Psoas muscle (tissue), 8 donors: Measurements from ENCODE around the gene DDR2. TPM values are rescaled to one million over a fixed set of nuclear protein-coding genes. Genes with fewer than 3 reads are reported as not detected.

ENCODE experiments used
- ATAC-seq, 4 donors: fragments of 200-7000 bp; cut with Tn5 transposase; one replicate each; pipeline ENCODE4 v1.9.1; 2020; ENCODE audit warnings: moderate library complexity in 3 of 4, mild to moderate bottlenecking in 2 of 4
- DNase-seq, 2 donors: peaks; one replicate each; pipeline ENCODE4 v3.0.0-alpha.2; 2020
- H3K27ac ChIP-seq: fragments of 200-600 bp; one replicate; pipeline ENCODE4 v1.8.0; 2022
- H3K27me3 ChIP-seq, 3 donors: fragments of 200-600 bp in 1 of 3; one replicate each; pipeline versions ENCODE4 v1.6.1 to v1.8.0; 2013 to 2022; ENCODE audit warnings: low read length in 2 of 3, mild to moderate bottlenecking in 2 of 3, moderate library complexity in 1 of 3; ENCODE audit not compliant: insufficient read depth in 3 of 3
- H3K36me3 ChIP-seq, 2 donors: fragments of 200-600 bp in 1 of 2; one replicate each; pipeline versions ENCODE4 v1.6.1 to v1.8.0; 2013 to 2022; ENCODE audit warnings: low read depth in 1 of 2, mild to moderate bottlenecking in 1 of 2, moderate library complexity in 1 of 2; ENCODE audit not compliant: insufficient read depth in 1 of 2
- H3K4me1 ChIP-seq: fragments of 200-600 bp; one replicate; pipeline ENCODE4 v1.8.0; 2022
- H3K4me3 ChIP-seq: fragments of 200-600 bp; one replicate; pipeline ENCODE4 v1.8.0; 2022; ENCODE audit warnings: mild to moderate bottlenecking
- H3K9me3 ChIP-seq: fragments of 200-600 bp; one replicate; pipeline ENCODE4 v1.8.0; 2022
- WGBS, 3 donors: extraction: QIAGEN DNeasy Blood & Tissue Kit; methylation state at CpG; one replicate each; pipeline versions ENCODE4 v1.1.6 to v1.1.7; 2013; 5-methylcytosine and 5-hydroxymethylcytosine counted together
- intact Hi-C, 2 donors: fragments of 100-400 bp; cut with DNase I; formaldehyde crosslinking; loops; one replicate each; pipeline versions ENCODE4 v1.11.0 to v1.14.2; 2022
- polyA plus RNA-seq, 3 donors: library from polyadenylated mRNA; stranded (reverse); fragments of 200-250 nt; gene quantifications; one replicate each; pipeline ENCODE4 v1.2.3, GENCODE V29; 2013
- total RNA-seq, 4 donors: library from RNA; stranded (reverse); fragmentation: NEBNext Ultra II Directional in 2 of 4; extraction: Animal tissue kit (Norgen Biotek cat#: 25700) in 2 of 4; gene quantifications; one replicate each; pipeline versions ENCODE4 v1.2.1 to v1.2.4, GENCODE V29; 2021 to 2023
- TF ChIP-seq, protein P1 (sequence below): fragments of 200-600 bp; IDR thresholded peaks from one replicate; pipeline ENCODE4 v1.8.0; 2022; ENCODE audit warnings: antibody characterized with exemption
- donor health status: healthy with polysubstance abuse.
- donor health status: DM: no; HTN: no; CAD: no; lungs with moderate emphysema.
- donor health status: Bipolar disorder and iron deficiency.
- donor health status: healthy.
- donor health status: DM: yes; HTN: yes; CAD: no.
- donor health status: DM: no; HTN: no; CAD: no.
- donor health status: DM: no; HTN: no; CAD: no.
- donor health status: DM: yes; HTN: yes; CAD: no.

DDR2 gene
- total and polyA plus RNA-seq, 7 donors: 1.3 to 21.2 (median 6.0) TPM

GRCh38 chr1:162719678-162720077, 87.4 kb downstream of the DDR2 start:
- H3K9me3 ChIP-seq: no peaks in the 10 kb centered on the region
- no peak overlapping the region for H3K4me3 ChIP-seq
- ATAC-seq (no peak), DNase-seq (no peak)
- WGBS, 3 donors: 53 to 83% (median 67%) methylated on average over 1 of the region's 1 CpG
- intact Hi-C loops: no loop called here
- no peaks in the 10 kb centered on the region for H3K27me3 ChIP-seq
- no peaks in the 10 kb centered on the region for H3K36me3 ChIP-seq
- no peaks in the 10 kb centered on the region for H3K4me1 ChIP-seq
- H3K27ac ChIP-seq: no peak overlapping the region
- TF ChIP-seq, protein P1, sequence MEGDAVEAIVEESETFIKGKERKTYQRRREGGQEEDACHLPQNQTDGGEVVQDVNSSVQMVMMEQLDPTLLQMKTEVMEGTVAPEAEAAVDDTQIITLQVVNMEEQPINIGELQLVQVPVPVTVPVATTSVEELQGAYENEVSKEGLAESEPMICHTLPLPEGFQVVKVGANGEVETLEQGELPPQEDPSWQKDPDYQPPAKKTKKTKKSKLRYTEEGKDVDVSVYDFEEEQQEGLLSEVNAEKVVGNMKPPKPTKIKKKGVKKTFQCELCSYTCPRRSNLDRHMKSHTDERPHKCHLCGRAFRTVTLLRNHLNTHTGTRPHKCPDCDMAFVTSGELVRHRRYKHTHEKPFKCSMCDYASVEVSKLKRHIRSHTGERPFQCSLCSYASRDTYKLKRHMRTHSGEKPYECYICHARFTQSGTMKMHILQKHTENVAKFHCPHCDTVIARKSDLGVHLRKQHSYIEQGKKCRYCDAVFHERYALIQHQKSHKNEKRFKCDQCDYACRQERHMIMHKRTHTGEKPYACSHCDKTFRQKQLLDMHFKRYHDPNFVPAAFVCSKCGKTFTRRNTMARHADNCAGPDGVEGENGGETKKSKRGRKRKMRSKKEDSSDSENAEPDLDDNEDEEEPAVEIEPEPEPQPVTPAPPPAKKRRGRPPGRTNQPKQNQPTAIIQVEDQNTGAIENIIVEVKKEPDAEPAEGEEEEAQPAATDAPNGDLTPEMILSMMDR: no peak

DNA sequence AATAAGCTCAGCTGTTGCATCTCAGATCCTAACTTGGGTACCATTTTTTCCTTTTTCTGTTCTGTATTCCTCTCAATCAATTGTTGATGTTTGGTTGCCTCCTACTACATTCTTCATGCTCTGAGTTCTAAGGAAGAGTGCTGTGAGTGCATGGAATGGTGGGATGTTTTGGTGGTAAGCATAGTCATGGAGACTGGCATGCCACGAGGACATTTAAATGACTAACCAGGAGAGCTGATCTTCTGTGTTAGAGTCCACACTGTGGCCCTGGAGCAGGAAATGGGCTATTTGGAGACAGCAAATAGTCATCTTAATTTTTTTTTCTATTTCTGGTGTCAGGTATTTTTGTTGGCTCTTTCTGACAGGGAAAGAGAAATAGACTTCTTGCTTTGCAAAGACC, 88.7 kb downstream of the DDR2 start:
- H3K27me3 ChIP-seq: no peaks in the 10 kb centered on the region
- no peaks in the 10 kb centered on the region for H3K9me3 ChIP-seq
- TF ChIP-seq, protein P1: no peak
- intact Hi-C loops: no loop called here
- no peak overlapping the region for H3K27ac ChIP-seq
- no peaks in the 10 kb centered on the region for H3K36me3 ChIP-seq
- ATAC-seq (no peak), DNase-seq (no peak)
- H3K4me1 ChIP-seq: no peaks in the 10 kb centered on the region
- no peak overlapping the region for H3K4me3 ChIP-seq
- WGBS, 3 donors: 89 to 97% (median 94%) methylated on average over 1 of the region's 1 CpG

GRCh38 chr1:162721471-162721870, 89.2 kb downstream of the DDR2 start:
- intact Hi-C loops: no loop called here
- Histone ChIP-seq H3K27ac (no peak overlapping the region), H3K4me1 (no peaks in the 10 kb centered on the region), H3K27me3 (no peaks in the 10 kb centered on the region), H3K36me3 (no peaks in the 10 kb centered on the region), H3K9me3 (no peaks in the 10 kb centered on the region), H3K4me3 (no peak overlapping the region)
- DNase-seq: no peak
- no peak for ATAC-seq
- TF ChIP-seq, protein P1: no peak

DNA sequence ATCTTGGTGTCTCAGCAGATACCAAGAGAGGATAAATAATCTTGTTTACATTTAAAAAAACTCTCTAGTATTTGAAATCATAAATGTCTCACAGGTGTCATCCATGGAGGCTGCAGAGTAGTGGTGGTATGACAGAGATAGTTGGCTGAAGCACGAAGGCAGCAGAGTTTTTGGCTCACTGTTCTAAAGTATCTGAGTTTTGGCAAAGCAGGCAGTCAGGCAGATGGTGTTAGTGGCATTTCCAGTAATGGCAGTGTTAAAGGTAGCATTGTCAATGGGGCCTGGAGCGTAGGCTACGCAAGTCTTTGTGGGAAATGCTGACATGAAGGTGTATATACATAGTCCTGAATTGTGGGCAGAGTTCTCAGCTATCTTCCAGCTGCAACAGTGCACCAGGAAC, 89.8 kb downstream of the DDR2 start:
- no peak overlapping the region for H3K27ac ChIP-seq
- no peak overlapping the region for H3K4me3 ChIP-seq
- intact Hi-C loops: no loop called here
- no peaks in the 10 kb centered on the region for H3K27me3 ChIP-seq
- no peak for DNase-seq
- 31 to 59% (median 44%) methylated on average over 3 of the region's 3 CpGs for WGBS, 3 donors
- no peaks in the 10 kb centered on the region for H3K4me1 ChIP-seq
- no peaks in the 10 kb centered on the region for H3K9me3 ChIP-seq
- TF ChIP-seq, protein P1: no peak
- H3K36me3 ChIP-seq: no peaks in the 10 kb centered on the region
- ATAC-seq: peak in 1 of 4 donors; percentile 32

DNA sequence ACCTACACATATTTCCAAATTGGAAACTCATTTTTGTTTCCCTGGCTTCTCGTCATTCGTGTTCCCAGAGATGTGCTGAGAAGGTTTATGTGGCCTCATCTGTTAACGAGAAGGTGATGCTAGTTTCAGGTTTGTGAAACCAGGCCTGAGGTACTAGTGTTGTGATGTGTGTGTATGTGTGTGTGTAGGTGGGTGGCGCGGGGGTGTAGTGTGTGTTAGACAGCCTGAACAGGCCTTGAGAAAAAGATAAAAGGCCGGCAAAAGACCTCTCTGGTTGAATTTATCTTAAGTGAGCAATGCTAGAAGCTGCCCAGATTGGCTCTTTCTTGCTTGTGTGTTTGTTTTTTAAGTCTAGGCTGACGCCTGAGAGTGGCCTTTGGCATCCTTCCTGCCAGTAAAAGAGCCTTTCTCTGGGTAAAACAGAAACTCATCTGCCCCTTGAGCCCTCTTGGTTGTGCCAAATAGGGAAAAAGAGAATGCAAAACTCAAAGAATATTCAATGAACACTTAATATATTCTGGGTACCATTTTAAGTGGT, 92.4 kb downstream of the DDR2 start:
- no peaks in the 10 kb centered on the region for H3K4me1 ChIP-seq
- H3K27me3 ChIP-seq: no peaks in the 10 kb centered on the region
- DNase-seq: no peak
- 78 to 87% (median 79%) methylated on average over 7 of the region's 7 CpGs for WGBS, 3 donors
- TF ChIP-seq, protein P1: no peak
- no peak overlapping the region for H3K27ac ChIP-seq
- intact Hi-C loops: no loop called here
- no peak for ATAC-seq
- H3K4me3 ChIP-seq: no peak overlapping the region
- no peaks in the 10 kb centered on the region for H3K9me3 ChIP-seq
- H3K36me3 ChIP-seq: no peaks in the 10 kb centered on the region
